Suprapubic skin (tissue), 4 donors: ENCODE data around the gene PAK1.

Source experiments
- POLR2A ChIP-seq, 2 donors: fragments of 450-650 bp; IDR thresholded peaks; one replicate each; pipeline ENCODE4 v1.6.1; 2017; ENCODE audit warnings: antibody characterized with exemption in 2 of 2, mild to moderate bottlenecking in 2 of 2, moderate library complexity in 2 of 2
- POLR2AphosphoS5 ChIP-seq, 3 donors: sonication (generic); formaldehyde crosslinking; IDR thresholded peaks; one replicate each; pipeline ENCODE4 v1.6.1; 2017; ENCODE audit warnings: antibody characterized with exemption in 3 of 3
- TF ChIP-seq, protein P1 (sequence below), 2 donors: fragments of 200-600 bp in 1 of 2; fragments of 450-650 bp in 1 of 2; sonication (generic) in 1 of 2; IDR thresholded peaks; one replicate each; pipeline ENCODE4 v1.5.1; 2016 to 2019; ENCODE audit warnings: antibody characterized with exemption in 2 of 2, mild to moderate bottlenecking in 1 of 2, moderate library complexity in 1 of 2

DNA sequence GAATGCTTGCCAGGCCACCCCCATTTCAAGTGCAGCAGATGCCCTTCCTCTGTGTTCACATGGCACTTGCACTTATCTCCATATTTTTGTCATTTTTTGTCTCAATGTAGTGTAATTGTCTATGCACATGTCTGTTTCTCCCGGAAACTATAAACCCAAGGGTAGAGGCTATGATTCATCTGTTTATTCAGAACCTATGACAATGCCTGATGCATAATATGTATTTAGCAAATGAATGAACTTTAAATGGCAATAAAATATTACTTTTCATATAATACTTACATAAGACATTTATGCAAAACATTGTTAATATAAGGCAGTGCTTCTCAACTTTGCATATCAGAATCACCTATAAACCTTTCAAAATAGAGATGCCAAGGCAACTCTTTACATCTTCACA, 6.7 kb downstream of the PAK1 start:
- no peak for TF ChIP-seq POLR2A (IDR thresholded peaks at IDR 0.05)
- TF ChIP-seq, protein P1, sequence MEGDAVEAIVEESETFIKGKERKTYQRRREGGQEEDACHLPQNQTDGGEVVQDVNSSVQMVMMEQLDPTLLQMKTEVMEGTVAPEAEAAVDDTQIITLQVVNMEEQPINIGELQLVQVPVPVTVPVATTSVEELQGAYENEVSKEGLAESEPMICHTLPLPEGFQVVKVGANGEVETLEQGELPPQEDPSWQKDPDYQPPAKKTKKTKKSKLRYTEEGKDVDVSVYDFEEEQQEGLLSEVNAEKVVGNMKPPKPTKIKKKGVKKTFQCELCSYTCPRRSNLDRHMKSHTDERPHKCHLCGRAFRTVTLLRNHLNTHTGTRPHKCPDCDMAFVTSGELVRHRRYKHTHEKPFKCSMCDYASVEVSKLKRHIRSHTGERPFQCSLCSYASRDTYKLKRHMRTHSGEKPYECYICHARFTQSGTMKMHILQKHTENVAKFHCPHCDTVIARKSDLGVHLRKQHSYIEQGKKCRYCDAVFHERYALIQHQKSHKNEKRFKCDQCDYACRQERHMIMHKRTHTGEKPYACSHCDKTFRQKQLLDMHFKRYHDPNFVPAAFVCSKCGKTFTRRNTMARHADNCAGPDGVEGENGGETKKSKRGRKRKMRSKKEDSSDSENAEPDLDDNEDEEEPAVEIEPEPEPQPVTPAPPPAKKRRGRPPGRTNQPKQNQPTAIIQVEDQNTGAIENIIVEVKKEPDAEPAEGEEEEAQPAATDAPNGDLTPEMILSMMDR (IDR thresholded peaks at IDR 0.05), result no peak
- no peak for TF ChIP-seq POLR2AphosphoS5 (IDR thresholded peaks at IDR 0.05)
